HEK293 (cell line): ENCODE data around the gene EEFSEC.

ENCODE experiments used
- CTCF ChIA-PET: fragments of 350-600 bp; formaldehyde crosslinking; extraction: SDS; loops from one replicate; lab custom pipeline; 2021; ENCODE audit warnings: antibody characterized with exemption; lab: Yijun Ruan, JAX
- POLR2A ChIA-PET: fragments of 300-600 bp; formaldehyde crosslinking; extraction: SDS; loops from one replicate; lab custom pipeline; 2020; ENCODE audit warnings: antibody characterized with exemption, inconsistent platforms; lab: Yijun Ruan, JAX
- H3K27ac ChIP-seq: fragments of 200-500 bp; sonication (Bioruptor generic); 2 replicates; pipeline ENCODE4 v1.5.1; 2014; ENCODE audit warnings: low read depth, low read length, control low read depth, inconsistent platforms; ENCODE audit errors: extremely low read depth
- H3K36me3 ChIP-seq, 2 experiments: fragments of 200-500 bp in 1 of 2; sonication (Bioruptor generic) in 1 of 2; 1 replicate in 1 of 2; 2 replicates in 1 of 2; pipeline ENCODE4 v1.5.1; 2014 to 2017; ENCODE audit warnings: inconsistent platforms in 2 of 2, low read length in 2 of 2; ENCODE audit not compliant: control insufficient read depth in 2 of 2, insufficient read depth in 1 of 2
- H3K4me1 ChIP-seq: fragments of 200-500 bp; sonication (Bioruptor generic); 2 replicates; pipeline ENCODE4 v1.5.1; 2014; ENCODE audit warnings: mild to moderate bottlenecking, low read length, inconsistent platforms; ENCODE audit not compliant: control insufficient read depth, insufficient read depth
- H3K4me3 ChIP-seq: 2 replicates; pipeline ENCODE4 v1.5.1; 2011; ENCODE audit warnings: low read depth, mild to moderate bottlenecking, control low read depth, low read length, moderate library complexity
- H3K9me3 ChIP-seq: fragments of 200-500 bp; sonication (Bioruptor generic); 2 replicates; pipeline ENCODE4 v1.5.1; 2014; ENCODE audit warnings: low read depth, low read length, inconsistent platforms; ENCODE audit not compliant: control insufficient read depth, insufficient read depth
- EGR2 ChIP-seq: fragments of 450-650 bp; formaldehyde crosslinking; IDR thresholded peaks from 2 replicates; pipeline ENCODE4 v1.5.1; 2016; ENCODE audit warnings: low read depth, missing biosample characterization, missing genetic modification characterization
- GLIS1 ChIP-seq: fragments of 450-650 bp; formaldehyde crosslinking; IDR thresholded peaks from 2 replicates; pipeline ENCODE4 v1.5.1; 2016; ENCODE audit warnings: missing biosample characterization, missing genetic modification characterization
- HOXD13 ChIP-seq: sonication (generic); formaldehyde crosslinking; IDR thresholded peaks from 2 replicates; pipeline ENCODE4 v1.8.0; 2022; ENCODE audit warnings: missing genetic modification reagents, borderline replicate concordance
- REPIN1 ChIP-seq: fragments of 450-650 bp; formaldehyde crosslinking; IDR thresholded peaks from 2 replicates; pipeline ENCODE4 v1.5.1; 2017; ENCODE audit warnings: missing biosample characterization, missing genetic modification characterization, low read depth
- ZBTB17 ChIP-seq: fragments of 450-650 bp; formaldehyde crosslinking; IDR thresholded peaks from 2 replicates; pipeline ENCODE4 v1.5.1; 2016; ENCODE audit warnings: missing biosample characterization, missing genetic modification characterization
- ZNF140 ChIP-seq: fragments of 450-650 bp; formaldehyde crosslinking; IDR thresholded peaks from 2 replicates; pipeline ENCODE4 v1.5.1; 2016; ENCODE audit warnings: missing biosample characterization, missing genetic modification characterization
- ZNF24 ChIP-seq: fragments of 450-650 bp; formaldehyde crosslinking; IDR thresholded peaks from 2 replicates; pipeline ENCODE4 v1.5.1; 2016; ENCODE audit warnings: missing biosample characterization, missing genetic modification characterization
- ZNF354C ChIP-seq: fragments of 450-650 bp; formaldehyde crosslinking; IDR thresholded peaks from 2 replicates; pipeline ENCODE4 v1.5.1; 2016; ENCODE audit warnings: missing biosample characterization, missing genetic modification characterization, low read depth, borderline replicate concordance
- ZNF501 ChIP-seq: fragments of 450-650 bp; formaldehyde crosslinking; IDR thresholded peaks from 2 replicates; pipeline ENCODE4 v1.5.1; 2016; ENCODE audit warnings: missing biosample characterization, missing genetic modification characterization
- ZNF521 ChIP-seq: fragments of 450-650 bp; formaldehyde crosslinking; IDR thresholded peaks from 2 replicates; pipeline ENCODE4 v1.5.1; 2017; ENCODE audit warnings: missing biosample characterization, mild to moderate bottlenecking, missing genetic modification characterization
- ZNF585B ChIP-seq: fragments of 450-650 bp; formaldehyde crosslinking; IDR thresholded peaks from 2 replicates; pipeline ENCODE4 v1.5.1; 2016; ENCODE audit warnings: missing biosample characterization, missing genetic modification characterization
- ZNF610 ChIP-seq: fragments of 450-650 bp; formaldehyde crosslinking; IDR thresholded peaks from 2 replicates; pipeline ENCODE4 v1.5.1; 2016; ENCODE audit warnings: missing biosample characterization, missing genetic modification characterization, borderline replicate concordance
- ZNF623 ChIP-seq: fragments of 450-650 bp; formaldehyde crosslinking; IDR thresholded peaks from 2 replicates; pipeline ENCODE4 v1.5.1; 2016; ENCODE audit warnings: missing biosample characterization, missing genetic modification characterization
- ZNF629 ChIP-seq: fragments of 450-650 bp; formaldehyde crosslinking; IDR thresholded peaks from 2 replicates; pipeline ENCODE4 v1.5.1; 2017; ENCODE audit warnings: missing biosample characterization, missing genetic modification characterization
- ZNF776 ChIP-seq: fragments of 450-650 bp; formaldehyde crosslinking; IDR thresholded peaks from 2 replicates; pipeline ENCODE4 v1.5.0; 2017; ENCODE audit warnings: missing biosample characterization, missing genetic modification characterization, borderline replicate concordance
- ZSCAN30 ChIP-seq: fragments of 450-650 bp; IDR thresholded peaks from 2 replicates; pipeline ENCODE4 v1.5.1; 2018; ENCODE audit warnings: missing biosample characterization, mild to moderate bottlenecking, missing genetic modification characterization, moderate library complexity
- TF ChIP-seq, protein P1 (sequence below): fragments of 450-650 bp; formaldehyde crosslinking; IDR thresholded peaks from 2 replicates; pipeline ENCODE4 v1.5.1; 2016; ENCODE audit warnings: missing biosample characterization, missing genetic modification characterization
- TF ChIP-seq, protein P2 (sequence below): fragments of 450-650 bp; formaldehyde crosslinking; IDR thresholded peaks from 2 replicates; pipeline ENCODE4 v1.5.0; 2017; ENCODE audit warnings: missing biosample characterization, missing genetic modification characterization, borderline replicate concordance
- TF ChIP-seq, protein P3 (sequence below): fragments of 450-650 bp; formaldehyde crosslinking; IDR thresholded peaks from 2 replicates; pipeline ENCODE4 v1.5.1; 2016; ENCODE audit warnings: missing biosample characterization, missing genetic modification characterization
- TF ChIP-seq, protein P4 (sequence below): fragments of 450-650 bp; formaldehyde crosslinking; IDR thresholded peaks from 2 replicates; pipeline ENCODE4 v1.5.1; 2016; ENCODE audit warnings: missing biosample characterization, missing genetic modification characterization
- TF ChIP-seq, protein P5 (sequence below): fragments of 450-650 bp; IDR thresholded peaks from 2 replicates; pipeline ENCODE4 v1.5.1; 2018; ENCODE audit warnings: missing biosample characterization, missing genetic modification characterization

EEFSEC gene

DNA sequence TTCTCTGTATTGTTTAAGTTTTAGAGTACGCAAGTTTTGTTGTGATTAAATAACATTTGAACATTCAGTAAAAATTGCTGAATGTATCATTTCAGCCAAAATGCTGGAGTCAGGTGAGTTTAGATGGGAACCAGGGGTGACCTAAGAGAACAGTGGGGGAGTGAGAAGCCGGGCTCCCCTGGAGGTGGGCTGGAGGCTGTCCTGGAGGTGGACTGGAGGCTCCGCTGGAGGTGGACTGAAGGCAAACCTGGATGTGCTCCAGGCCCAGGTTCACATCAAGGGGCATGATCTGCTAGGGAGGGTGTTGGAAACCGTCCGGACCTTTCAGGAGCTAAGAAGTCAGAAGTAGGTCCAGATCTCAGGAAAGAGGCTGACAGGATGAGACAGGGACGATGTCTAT, 289.7 kb downstream of the EEFSEC start:
- Histone ChIP-seq H3K9me3 (no peaks in the 10 kb centered on the region), H3K4me3 (no peak overlapping the region), H3K36me3 (no peaks in the 10 kb centered on the region), H3K27ac (no peak overlapping the region), H3K4me1 (no peaks in the 10 kb centered on the region)
- TF ChIP-seq EGR2 (0 out of 2 replicates have a peak, but pooled peaks have one; percentile 19), ZSCAN30 (no peak), REPIN1 (tag by site-specific recombination) (no peak), GLIS1 (peak; percentile 89), HOXD13 (CRISPR knock-in tag) (no peak), ZNF585B (tag by site-specific recombination) (no peak), ZNF629 (tag by site-specific recombination) (no peak), ZNF623 (tag by site-specific recombination) (no peak)
- TF ChIP-seq, protein P1, sequence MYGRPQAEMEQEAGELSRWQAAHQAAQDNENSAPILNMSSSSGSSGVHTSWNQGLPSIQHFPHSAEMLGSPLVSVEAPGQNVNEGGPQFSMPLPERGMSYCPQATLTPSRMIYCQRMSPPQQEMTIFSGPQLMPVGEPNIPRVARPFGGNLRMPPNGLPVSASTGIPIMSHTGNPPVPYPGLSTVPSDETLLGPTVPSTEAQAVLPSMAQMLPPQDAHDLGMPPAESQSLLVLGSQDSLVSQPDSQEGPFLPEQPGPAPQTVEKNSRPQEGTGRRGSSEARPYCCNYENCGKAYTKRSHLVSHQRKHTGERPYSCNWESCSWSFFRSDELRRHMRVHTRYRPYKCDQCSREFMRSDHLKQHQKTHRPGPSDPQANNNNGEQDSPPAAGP = no peak
- POLR2A ChIA-PET = no interaction called here
- CTCF ChIA-PET = no interaction called here

DNA sequence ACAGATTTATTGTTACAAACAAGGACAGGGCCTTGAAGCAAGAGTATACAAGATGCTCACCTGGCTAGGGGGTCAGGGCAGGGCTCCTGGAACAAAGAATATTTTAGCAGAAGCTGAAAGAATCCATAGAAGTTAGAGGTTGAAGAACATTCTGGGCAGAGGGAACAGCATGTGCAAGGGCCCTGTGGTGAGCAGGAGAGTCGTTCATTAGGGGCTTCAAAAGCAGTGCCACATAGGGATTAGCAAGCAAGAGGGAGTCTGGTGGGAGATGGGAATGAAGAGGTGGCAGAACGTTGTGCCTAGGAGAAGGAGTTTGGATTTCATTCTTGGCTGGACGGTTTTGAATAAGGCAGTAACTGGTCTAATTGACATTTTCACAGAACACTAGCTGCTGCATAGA, 290.5 kb downstream of the EEFSEC start:
- POLR2A ChIA-PET = no interaction called here

DNA sequence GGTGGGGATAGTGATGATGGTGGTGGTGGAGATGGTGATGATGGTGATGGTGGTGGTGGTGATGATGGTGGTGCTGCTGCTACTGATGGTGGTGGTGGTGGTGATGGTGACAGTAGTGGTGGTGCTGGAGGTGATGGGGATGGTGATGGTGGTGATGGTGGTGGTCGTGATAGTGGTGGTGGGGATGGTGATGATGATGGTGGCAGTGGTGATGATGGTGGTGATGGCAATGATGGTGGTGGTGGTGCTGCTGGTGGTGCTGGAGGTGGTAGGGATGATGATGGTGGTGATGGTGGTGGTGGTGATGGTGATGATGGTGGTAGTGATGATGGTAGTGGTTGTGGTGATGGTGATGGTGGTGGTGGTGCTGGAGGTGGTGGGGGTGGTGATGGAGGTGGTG, 292.1 kb downstream of the EEFSEC start:
- no peak overlapping the region for H3K27ac ChIP-seq
- H3K4me1 ChIP-seq = no peaks in the 10 kb centered on the region
- no peaks in the 10 kb centered on the region for H3K36me3 ChIP-seq
- 0 out of 2 replicates have a peak, but pooled peaks have one; percentile 4 for TF ChIP-seq ZNF140 (tag by site-specific recombination)
- TF ChIP-seq, protein P2, sequence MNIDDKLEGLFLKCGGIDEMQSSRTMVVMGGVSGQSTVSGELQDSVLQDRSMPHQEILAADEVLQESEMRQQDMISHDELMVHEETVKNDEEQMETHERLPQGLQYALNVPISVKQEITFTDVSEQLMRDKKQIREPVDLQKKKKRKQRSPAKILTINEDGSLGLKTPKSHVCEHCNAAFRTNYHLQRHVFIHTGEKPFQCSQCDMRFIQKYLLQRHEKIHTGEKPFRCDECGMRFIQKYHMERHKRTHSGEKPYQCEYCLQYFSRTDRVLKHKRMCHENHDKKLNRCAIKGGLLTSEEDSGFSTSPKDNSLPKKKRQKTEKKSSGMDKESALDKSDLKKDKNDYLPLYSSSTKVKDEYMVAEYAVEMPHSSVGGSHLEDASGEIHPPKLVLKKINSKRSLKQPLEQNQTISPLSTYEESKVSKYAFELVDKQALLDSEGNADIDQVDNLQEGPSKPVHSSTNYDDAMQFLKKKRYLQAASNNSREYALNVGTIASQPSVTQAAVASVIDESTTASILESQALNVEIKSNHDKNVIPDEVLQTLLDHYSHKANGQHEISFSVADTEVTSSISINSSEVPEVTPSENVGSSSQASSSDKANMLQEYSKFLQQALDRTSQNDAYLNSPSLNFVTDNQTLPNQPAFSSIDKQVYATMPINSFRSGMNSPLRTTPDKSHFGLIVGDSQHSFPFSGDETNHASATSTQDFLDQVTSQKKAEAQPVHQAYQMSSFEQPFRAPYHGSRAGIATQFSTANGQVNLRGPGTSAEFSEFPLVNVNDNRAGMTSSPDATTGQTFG = peak; percentile 43; the same call in 1 of the 2 replicates
- TF ChIP-seq, protein P3, sequence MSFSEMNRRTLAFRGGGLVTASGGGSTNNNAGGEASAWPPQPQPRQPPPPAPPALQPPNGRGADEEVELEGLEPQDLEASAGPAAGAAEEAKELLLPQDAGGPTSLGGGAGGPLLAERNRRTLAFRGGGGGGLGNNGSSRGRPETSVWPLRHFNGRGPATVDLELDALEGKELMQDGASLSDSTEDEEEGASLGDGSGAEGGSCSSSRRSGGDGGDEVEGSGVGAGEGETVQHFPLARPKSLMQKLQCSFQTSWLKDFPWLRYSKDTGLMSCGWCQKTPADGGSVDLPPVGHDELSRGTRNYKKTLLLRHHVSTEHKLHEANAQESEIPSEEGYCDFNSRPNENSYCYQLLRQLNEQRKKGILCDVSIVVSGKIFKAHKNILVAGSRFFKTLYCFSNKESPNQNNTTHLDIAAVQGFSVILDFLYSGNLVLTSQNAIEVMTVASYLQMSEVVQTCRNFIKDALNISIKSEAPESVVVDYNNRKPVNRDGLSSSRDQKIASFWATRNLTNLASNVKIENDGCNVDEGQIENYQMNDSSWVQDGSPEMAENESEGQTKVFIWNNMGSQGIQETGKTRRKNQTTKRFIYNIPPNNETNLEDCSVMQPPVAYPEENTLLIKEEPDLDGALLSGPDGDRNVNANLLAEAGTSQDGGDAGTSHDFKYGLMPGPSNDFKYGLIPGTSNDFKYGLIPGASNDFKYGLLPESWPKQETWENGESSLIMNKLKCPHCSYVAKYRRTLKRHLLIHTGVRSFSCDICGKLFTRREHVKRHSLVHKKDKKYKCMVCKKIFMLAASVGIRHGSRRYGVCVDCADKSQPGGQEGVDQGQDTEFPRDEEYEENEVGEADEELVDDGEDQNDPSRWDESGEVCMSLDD (tag by site-specific recombination) = no peak
- TF ChIP-seq, protein P4, sequence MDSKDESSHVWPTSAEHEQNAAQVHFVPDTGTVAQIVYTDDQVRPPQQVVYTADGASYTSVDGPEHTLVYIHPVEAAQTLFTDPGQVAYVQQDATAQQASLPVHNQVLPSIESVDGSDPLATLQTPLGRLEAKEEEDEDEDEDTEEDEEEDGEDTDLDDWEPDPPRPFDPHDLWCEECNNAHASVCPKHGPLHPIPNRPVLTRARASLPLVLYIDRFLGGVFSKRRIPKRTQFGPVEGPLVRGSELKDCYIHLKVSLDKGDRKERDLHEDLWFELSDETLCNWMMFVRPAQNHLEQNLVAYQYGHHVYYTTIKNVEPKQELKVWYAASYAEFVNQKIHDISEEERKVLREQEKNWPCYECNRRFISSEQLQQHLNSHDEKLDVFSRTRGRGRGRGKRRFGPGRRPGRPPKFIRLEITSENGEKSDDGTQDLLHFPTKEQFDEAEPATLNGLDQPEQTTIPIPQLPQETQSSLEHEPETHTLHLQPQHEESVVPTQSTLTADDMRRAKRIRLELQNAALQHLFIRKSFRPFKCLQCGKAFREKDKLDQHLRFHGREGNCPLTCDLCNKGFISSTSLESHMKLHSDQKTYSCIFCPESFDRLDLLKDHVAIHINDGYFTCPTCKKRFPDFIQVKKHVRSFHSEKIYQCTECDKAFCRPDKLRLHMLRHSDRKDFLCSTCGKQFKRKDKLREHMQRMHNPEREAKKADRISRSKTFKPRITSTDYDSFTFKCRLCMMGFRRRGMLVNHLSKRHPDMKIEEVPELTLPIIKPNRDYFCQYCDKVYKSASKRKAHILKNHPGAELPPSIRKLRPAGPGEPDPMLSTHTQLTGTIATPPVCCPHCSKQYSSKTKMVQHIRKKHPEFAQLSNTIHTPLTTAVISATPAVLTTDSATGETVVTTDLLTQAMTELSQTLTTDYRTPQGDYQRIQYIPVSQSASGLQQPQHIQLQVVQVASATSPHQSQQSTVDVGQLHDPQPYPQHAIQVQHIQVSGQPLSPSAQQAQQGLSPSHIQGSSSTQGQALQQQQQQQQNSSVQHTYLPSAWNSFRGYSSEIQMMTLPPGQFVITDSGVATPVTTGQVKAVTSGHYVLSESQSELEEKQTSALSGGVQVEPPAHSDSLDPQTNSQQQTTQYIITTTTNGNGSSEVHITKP = no peak
- 0 out of 2 replicates have a peak, but pooled peaks have one; percentile 34 for TF ChIP-seq ZNF521 (tag by site-specific recombination)
- TF ChIP-seq, protein P5, sequence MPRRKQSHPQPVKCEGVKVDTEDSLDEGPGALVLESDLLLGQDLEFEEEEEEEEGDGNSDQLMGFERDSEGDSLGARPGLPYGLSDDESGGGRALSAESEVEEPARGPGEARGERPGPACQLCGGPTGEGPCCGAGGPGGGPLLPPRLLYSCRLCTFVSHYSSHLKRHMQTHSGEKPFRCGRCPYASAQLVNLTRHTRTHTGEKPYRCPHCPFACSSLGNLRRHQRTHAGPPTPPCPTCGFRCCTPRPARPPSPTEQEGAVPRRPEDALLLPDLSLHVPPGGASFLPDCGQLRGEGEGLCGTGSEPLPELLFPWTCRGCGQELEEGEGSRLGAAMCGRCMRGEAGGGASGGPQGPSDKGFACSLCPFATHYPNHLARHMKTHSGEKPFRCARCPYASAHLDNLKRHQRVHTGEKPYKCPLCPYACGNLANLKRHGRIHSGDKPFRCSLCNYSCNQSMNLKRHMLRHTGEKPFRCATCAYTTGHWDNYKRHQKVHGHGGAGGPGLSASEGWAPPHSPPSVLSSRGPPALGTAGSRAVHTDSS = peak; percentile 72
- 0 out of 2 replicates have a peak, but pooled peaks have one; percentile 4 for TF ChIP-seq ZNF776
- ChIA-PET CTCF (no interaction called here), POLR2A (no interaction called here)
- no peaks in the 10 kb centered on the region for H3K9me3 ChIP-seq
- no peak overlapping the region for H3K4me3 ChIP-seq

More for the DNA sequence above, 290.5 kb downstream of the EEFSEC start:
- H3K4me1 ChIP-seq = no peaks in the 10 kb centered on the region
- H3K27ac ChIP-seq = no peak overlapping the region
- CTCF ChIA-PET = interaction anchor here (0.7 kb wide), 1 partner anchor 21 kb away, joined by 3 read pairs; no protein-coding TSS in a partner anchor
- no peak overlapping the region for H3K4me3 ChIP-seq
- no peaks in the 10 kb centered on the region for H3K9me3 ChIP-seq
- TF ChIP-seq ZBTB17 (tag by site-specific recombination) = no peak
- no peak for TF ChIP-seq ZNF24 (tag by site-specific recombination)
- TF ChIP-seq ZNF776 = no peak
- no peak for TF ChIP-seq ZNF610 (tag by site-specific recombination)
- no peak for TF ChIP-seq ZNF501 (tag by site-specific recombination)
- no peak for TF ChIP-seq ZNF354C (tag by site-specific recombination)
- peak; percentile 92 for TF ChIP-seq ZNF623 (tag by site-specific recombination)
- no peaks in the 10 kb centered on the region for H3K36me3 ChIP-seq
